ENCODE results near the gene C8G. TPM values are rescaled to one million over a fixed set of nuclear protein-coding genes. Genes with fewer than 3 reads are reported as not detected.

The C8G gene
- total RNA-seq, 1 donor from 2014 or later: 0.77 TPM

- no peak for DNase-seq (ENCODE audit: low read depth in 2 of 2)
Observed at GRCh38 chr9:136920069-136920468, 25.0 kb upstream of the C8G start.

DNA sequence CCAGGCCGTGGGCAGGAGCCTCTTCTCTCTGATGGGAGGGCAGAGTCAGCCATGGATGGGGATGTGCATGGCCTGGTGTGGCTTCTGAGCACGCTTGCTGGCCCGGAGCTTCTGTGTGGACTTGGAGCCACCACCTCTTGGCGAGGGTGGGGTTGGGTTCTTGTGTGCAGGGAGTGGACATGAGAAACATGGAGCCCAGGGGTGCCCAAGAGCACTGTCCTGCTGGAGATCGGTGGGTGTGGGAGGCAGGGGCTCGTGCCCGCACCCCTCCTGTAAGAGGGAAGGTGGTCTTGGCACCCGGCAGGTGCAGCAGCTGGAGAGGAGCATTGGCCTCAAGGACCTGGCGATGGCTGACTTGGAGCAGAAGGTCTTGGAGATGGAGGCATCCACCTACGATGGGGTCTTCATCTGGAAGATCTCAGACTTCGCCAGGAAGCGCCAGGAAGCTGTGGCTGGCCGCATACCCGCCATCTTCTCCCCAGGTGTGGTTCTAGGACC lies 24.3 kb upstream of the C8G start:
- DNase-seq (ENCODE audit: low read depth in 2 of 2): no peak

- no peak for DNase-seq (ENCODE audit: low read depth in 2 of 2)
Observed at GRCh38 chr9:136921307-136921706, 23.7 kb upstream of the C8G start.

GRCh38 chr9:136921718-136922117 lies 23.3 kb upstream of the C8G start:
- no peak for DNase-seq (ENCODE audit: low read depth in 2 of 2)

GRCh38 chr9:136922540-136922939 lies 22.5 kb upstream of the C8G start:
- no peak for DNase-seq (ENCODE audit: low read depth in 2 of 2)

GRCh38 chr9:136923881-136924280 lies 21.2 kb upstream of the C8G start:
- DNase-seq (ENCODE audit: low read depth in 2 of 2): no peak

DNA sequence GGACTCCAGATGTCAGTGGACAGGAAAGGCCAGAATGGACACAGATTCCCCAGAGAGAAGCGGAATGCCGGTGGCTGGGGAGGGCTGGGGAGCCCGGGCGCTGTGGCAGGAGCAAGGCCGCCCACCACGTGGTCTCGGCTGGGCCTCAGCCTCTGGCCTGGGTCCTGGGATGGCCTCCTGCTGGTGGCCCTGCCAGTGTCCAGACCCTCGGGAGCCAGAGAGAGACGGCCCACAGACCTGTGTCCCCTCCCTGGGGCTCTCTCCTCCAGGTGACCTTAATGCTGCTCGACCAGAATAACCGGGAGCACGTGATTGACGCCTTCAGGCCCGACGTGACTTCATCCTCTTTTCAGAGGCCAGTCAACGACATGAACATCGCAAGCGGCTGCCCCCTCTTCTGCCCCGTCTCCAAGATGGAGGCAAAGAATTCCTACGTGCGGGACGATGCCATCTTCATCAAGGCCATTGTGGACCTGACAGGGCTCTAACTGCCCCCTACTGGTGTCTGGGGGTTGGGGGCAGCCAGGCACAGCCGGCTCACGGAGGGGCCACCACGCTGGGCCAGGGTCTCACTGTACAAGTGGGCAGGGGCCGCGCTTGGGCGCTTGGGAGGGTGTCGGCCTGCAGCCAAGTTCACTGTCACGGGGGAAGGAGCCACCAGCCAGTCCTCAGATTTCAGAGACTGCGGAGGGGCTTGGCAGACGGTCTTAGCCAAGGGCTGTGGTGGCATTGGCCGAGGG lies 19.5 kb upstream of the C8G start:
- no peak for DNase-seq (ENCODE audit: low read depth in 2 of 2)

DNA sequence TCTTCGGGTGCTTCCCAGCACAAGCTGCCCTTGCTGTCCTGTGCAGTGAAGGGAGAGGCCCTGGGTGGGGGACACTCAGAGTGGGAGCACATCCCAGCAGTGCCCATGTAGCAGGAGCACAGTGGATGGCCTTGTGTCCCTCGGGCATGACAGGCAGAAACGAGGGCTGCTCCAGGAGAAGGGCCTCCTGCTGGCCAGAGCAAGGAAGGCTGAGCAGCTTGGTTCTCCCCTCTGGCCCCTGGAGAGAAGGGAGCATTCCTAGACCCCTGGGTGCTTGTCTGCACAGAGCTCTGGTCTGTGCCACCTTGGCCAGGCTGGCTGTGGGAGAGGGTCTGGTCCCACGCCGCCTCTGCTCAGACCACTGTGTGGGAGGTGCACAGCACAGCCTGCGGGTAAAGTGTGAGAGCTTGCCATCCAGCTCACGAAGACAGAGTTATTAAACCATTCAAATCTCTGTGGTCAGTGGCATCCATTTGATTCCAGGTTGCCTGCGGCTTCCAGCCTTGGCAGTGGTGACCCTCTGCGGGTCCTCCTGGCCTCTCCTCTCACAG lies 18.8 kb upstream of the C8G start:
- no peak for DNase-seq (ENCODE audit: low read depth in 2 of 2)

GRCh38 chr9:136926749-136927148 lies 18.3 kb upstream of the C8G start:
- DNase-seq (ENCODE audit: low read depth in 2 of 2): no peak

DNA sequence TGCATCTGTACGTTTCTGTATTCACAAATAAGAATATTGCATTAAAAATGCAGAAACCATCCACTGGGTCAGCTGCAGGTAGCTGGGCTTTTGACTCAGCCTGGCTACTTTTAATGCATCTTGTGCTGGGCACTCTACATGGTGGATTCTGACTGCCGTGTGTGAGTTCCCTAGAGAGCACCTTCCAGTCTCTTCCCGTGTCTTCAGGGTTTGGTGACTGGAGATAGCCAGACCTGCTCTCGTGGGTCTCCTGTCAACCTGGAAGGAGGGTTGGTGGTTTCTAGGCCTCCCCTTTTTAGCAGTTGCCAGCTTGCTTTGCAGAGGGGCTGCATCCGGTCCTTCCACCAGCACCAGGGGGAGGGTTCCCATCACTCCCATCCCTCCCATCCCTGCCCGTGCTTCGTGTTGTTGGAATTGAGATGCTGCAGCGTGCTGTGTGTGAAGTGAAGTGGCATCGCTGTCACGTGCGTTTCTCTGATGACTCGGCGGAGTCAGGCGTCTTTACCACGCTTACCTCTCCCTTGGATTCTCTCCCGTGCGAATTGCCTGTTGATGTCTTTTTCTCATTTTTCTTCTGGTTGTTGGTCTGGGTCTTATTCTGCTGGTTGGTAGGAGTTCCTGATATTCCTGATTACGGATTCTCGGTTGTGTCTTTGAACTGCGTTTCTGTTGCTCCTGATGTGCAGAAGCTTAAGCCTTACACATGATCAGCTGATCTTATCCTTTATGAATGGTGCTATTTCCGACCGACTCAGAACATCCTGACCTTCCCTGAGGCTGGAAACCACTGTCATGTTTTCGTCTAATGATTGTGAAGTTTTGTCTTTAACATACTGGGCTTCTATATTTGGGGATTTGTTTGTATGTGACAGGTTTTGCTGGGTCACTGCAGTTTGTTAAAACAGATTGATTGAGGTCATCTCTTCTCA lies 17.4 kb upstream of the C8G start:
- DNase-seq (ENCODE audit: low read depth in 2 of 2): peak in 1 of 2 donors; percentile 65

GRCh38 chr9:136928591-136928990 lies 16.5 kb upstream of the C8G start:
- no peak for DNase-seq (ENCODE audit: low read depth in 2 of 2)

GRCh38 chr9:136930014-136930413 lies 15.0 kb upstream of the C8G start:
- no peak for DNase-seq (ENCODE audit: low read depth in 2 of 2)

- no peak for DNase-seq (ENCODE audit: low read depth in 2 of 2)
Observed at GRCh38 chr9:136931611-136932130, 13.4 kb upstream of the C8G start.

GRCh38 chr9:136934277-136934676 lies 10.8 kb upstream of the C8G start:
- DNase-seq (ENCODE audit: low read depth in 2 of 2): no peak

- DNase-seq (ENCODE audit: low read depth in 2 of 2): no peak
Observed at GRCh38 chr9:136935651-136936050, 9.4 kb upstream of the C8G start.

DNA sequence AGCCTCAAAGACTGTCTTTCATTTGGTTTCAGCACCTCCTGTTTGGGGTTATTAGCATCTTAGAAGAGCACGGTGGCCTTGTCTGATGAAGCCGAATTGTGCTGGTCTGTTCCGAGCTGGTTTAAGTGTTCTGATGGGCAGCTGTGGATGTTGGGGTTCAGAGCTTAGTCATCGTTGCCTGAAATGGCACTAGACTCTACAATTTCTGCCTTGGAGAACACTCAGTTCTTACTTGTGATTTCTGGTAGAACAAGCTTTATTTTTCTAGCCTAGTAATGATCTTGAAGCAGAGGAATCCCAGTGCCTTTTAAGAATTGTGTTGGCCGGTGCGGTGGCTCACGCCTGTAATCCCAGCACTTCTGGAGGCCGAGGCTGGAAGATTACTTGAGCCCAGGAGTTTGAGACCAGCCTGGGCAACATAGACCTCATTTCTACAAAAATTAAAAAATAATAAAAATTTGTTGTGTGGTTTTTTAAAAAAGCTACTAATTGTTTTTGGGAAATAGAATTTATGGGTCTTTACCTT lies 8.3 kb upstream of the C8G start:
- DNase-seq (ENCODE audit: low read depth in 2 of 2): no peak

DNA sequence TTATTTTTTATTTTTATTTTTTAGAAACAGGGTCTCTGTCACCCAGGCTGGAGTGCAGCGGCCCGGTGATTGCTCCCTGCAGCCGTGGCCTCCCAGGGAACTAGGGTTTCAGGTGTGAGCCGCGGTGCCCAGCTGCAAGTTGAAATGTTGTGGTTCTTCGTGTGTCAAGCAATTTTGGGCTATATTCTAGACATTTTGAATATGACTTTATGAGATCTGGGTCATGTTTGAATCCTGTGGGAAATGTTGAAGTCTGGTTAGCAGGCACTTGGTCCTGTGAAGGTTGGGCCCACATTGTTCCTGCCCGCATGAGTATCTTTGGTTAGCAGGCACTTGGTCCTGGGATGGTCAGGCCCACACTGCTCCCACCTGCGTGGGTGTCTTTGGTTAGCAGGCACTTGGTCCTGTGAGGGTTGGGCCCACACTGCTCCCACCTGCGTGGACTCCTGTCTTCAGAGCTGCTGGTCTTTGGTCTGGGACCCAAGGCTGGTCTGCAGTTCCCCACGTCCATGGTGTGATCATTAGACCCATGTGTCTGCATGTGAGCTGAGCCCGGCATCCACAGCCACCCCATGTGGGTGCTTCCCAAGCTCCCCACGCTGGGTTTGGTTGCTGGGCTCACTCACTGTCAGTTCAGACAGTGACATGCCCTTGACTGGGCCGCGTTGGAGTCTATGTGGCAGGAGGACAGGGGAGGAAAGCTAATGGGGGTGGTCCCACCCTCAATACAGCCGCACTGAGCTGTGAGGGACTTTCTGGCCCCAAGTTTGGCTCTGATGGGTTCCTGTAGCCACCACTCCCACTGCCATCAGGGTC lies 7.6 kb upstream of the C8G start:
- no peak for DNase-seq (ENCODE audit: low read depth in 2 of 2)

DNA sequence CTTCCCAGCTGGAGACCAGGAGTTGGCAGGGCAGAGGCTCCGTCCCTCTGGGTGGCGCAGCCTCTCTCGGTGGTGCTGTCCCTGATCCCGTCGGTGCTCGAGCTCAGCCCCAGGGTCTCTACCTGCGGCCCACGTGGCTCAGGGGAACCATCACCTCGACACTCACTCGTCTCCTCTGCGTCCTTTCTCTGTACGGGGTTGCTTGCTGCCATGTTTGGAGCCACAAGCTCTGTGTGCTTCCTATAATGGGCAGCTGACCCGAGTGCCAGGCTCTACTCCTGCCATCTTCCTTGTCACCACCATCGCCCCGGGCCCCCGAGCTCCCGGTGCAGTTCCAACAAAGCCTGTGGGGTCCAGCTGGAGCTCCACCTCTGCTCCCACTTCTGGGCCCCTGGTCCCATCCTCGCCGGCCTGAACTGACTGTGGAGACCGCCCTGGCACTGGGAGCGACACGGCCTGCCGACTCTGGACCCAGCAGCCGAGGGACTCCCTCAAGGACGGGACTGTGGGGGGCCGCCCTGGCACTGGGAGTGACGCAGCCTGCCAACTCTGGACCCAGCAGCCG lies 5.5 kb upstream of the C8G start:
- DNase-seq (ENCODE audit: low read depth in 2 of 2): no peak

DNA sequence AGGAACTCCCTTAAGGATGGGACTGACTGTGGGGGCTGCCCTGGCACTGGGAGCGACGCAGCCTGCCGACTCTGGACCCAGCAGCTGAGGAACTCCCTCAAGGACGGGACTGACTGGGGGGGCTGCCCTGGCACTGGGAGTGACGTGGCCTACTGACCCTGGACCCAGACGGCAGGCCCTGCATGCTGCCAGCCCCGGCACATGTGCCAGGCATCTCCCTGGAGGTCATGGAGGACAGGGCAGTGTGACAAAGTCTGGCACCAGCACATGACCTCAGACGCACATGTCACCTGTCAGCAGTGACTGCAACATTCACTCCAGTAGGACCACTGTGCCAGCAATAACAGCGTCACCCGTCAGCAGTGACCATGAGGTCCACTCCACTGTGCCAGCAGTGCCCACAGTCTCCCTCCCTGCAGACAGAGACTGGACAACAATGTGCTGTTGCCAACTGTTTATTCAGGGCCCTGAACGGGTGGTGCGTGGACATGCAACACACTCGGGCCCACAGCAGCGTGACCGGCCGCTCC lies 5.0 kb upstream of the C8G start:
- no peak for DNase-seq (ENCODE audit: low read depth in 2 of 2)

DNA sequence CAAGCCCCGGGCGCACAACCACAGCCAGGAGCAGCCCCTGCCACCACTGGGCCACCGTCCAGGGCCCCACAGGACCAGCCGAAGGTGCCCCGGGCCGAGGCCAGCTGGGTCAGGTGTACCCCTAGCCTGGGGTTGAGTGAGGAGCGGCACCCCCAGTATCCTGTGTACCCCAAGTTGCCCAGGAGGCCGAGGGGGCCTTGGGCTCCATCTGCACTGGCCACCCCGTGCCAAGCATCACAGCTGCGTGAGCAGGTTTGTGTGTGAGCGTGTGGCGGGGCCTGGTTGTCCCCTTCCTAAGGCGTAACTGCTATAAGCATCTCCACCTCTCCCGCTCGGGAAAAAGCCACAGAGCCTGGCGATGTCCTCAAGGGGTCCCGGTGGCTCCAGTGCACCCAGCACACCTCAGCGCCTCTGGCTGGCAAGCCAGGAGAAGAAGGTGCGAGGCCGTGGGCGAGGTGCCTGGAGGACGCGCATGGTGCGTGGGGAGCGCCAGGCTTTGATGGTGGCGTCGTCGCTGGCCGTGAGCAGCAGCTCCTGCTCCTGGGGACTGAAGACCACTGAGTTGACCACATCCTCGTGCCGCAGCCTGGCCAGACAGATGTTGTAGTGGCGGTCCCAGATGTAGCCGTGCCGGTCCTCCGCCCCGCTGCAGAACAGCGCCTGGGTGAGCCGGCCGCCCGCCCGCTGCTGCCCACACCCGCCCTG lies 4.4 kb upstream of the C8G start:
- no peak for DNase-seq (ENCODE audit: low read depth in 2 of 2)

Data from dermis microvascular lymphatic vessel endothelial cell (primary cell).